ENCODE data around the gene HTD2. TPM values are rescaled to one million over a fixed set of nuclear protein-coding genes. Genes with fewer than 3 reads are reported as not detected.

Gene HTD2
- total RNA-seq, 1 experiment from 2014 or later: 7.9 TPM

DNA sequence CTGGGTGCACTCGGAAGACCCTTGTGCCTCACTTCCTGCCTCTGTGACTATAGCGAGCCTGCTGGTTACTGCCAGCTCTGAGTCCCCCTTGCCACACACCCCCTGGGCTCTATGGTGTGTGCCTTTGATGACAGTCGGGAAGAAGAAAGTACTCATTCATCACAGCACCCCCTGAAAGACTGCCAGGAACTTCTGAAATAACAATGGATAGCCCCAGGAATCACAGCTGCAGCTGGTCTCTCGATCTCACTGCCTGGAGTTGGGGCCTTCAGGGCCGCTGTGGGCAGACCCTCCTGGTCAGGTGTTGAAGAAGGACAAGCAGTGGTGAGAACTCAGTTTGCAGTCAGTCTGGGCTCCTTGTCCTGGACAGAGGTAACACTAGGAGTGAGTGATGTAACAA is 10.1 kb upstream of the HTD2 start:
- DNase-seq (ENCODE audit: low read depth, low spot score) (no peak), ATAC-seq (no peak)
- Histone ChIP-seq H3K4me3 (ENCODE audit: low read depth in 2 of 2, low read length in 2 of 2) (no peak overlapping the region), H3K36me3 (ENCODE audit: control insufficient read depth, insufficient read depth, low read length) (no peaks in the 10 kb centered on the region), H3K9me3 (ENCODE audit: control insufficient read depth, insufficient read depth, low read depth, low read length) (no peaks in the 10 kb centered on the region), H3K27ac (ENCODE audit: low read length) (no peak overlapping the region), H3K27me3 (ENCODE audit: control insufficient read depth, insufficient read depth, low read length) (no peaks in the 10 kb centered on the region), H3K4me1 (ENCODE audit: control insufficient read depth, insufficient read depth, low read length) (no peaks in the 10 kb centered on the region)
- CTCF ChIA-PET: no interaction called here
- BruUV-seq (replicated peaks): no TSS peak
- TF ChIP-seq POLR2AphosphoS5 (IDR thresholded peaks at IDR 0.05; ENCODE audit: low read depth, low read length) (no peak), SIN3A (IDR thresholded peaks at IDR 0.05; ENCODE audit: borderline replicate concordance, insufficient read depth, low read depth, low read length) (no peak), TCF7L2 (IDR thresholded peaks at IDR 0.05; ENCODE audit: low read depth, low read length) (no peak)
- TF ChIP-seq, protein P1, sequence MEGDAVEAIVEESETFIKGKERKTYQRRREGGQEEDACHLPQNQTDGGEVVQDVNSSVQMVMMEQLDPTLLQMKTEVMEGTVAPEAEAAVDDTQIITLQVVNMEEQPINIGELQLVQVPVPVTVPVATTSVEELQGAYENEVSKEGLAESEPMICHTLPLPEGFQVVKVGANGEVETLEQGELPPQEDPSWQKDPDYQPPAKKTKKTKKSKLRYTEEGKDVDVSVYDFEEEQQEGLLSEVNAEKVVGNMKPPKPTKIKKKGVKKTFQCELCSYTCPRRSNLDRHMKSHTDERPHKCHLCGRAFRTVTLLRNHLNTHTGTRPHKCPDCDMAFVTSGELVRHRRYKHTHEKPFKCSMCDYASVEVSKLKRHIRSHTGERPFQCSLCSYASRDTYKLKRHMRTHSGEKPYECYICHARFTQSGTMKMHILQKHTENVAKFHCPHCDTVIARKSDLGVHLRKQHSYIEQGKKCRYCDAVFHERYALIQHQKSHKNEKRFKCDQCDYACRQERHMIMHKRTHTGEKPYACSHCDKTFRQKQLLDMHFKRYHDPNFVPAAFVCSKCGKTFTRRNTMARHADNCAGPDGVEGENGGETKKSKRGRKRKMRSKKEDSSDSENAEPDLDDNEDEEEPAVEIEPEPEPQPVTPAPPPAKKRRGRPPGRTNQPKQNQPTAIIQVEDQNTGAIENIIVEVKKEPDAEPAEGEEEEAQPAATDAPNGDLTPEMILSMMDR (IDR thresholded peaks at IDR 0.05): no peak
- TF ChIP-seq, protein P2, sequence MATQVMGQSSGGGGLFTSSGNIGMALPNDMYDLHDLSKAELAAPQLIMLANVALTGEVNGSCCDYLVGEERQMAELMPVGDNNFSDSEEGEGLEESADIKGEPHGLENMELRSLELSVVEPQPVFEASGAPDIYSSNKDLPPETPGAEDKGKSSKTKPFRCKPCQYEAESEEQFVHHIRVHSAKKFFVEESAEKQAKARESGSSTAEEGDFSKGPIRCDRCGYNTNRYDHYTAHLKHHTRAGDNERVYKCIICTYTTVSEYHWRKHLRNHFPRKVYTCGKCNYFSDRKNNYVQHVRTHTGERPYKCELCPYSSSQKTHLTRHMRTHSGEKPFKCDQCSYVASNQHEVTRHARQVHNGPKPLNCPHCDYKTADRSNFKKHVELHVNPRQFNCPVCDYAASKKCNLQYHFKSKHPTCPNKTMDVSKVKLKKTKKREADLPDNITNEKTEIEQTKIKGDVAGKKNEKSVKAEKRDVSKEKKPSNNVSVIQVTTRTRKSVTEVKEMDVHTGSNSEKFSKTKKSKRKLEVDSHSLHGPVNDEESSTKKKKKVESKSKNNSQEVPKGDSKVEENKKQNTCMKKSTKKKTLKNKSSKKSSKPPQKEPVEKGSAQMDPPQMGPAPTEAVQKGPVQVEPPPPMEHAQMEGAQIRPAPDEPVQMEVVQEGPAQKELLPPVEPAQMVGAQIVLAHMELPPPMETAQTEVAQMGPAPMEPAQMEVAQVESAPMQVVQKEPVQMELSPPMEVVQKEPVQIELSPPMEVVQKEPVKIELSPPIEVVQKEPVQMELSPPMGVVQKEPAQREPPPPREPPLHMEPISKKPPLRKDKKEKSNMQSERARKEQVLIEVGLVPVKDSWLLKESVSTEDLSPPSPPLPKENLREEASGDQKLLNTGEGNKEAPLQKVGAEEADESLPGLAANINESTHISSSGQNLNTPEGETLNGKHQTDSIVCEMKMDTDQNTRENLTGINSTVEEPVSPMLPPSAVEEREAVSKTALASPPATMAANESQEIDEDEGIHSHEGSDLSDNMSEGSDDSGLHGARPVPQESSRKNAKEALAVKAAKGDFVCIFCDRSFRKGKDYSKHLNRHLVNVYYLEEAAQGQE (IDR thresholded peaks at IDR 0.05; ENCODE audit: insufficient read depth in 1 of 2, low read depth in 2 of 2, low read length in 1 of 2): no peak
- intact Hi-C loops (cut with micrococcal nuclease; ENCODE audit: unreplicated experiment) (no loop called here), in situ Hi-C loops (cut with HindIII; ENCODE audit: low pct_unique_long_range_greater_than_20kb, low sequenced_read_pairs) (no loop called here)
- POLR2A ChIA-PET: no interaction called here

DNA sequence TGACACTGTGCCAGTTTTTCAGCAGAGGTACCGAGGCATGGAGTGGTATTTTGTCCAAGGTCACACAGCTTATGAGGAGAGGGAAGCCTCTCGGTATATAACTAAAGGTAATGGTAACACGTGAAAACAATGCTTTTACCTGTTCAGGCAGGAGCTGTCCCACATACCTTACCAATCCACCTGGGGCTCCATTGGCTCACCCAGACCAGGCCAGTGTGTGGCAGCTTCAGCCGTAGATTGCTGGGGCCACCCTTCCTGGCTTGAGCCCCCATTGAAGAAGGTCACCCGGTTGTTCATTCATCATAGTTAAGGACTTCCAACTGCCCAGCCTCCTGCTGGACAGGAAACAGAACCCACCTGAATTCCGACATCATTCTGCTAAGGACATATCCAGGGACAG is 9.5 kb upstream of the HTD2 start:
- TF ChIP-seq SIN3A (IDR thresholded peaks at IDR 0.05; ENCODE audit: borderline replicate concordance, insufficient read depth, low read depth, low read length) (no peak), POLR2AphosphoS5 (IDR thresholded peaks at IDR 0.05; ENCODE audit: low read depth, low read length) (no peak), TCF7L2 (IDR thresholded peaks at IDR 0.05; ENCODE audit: low read depth, low read length) (no peak)
- TF ChIP-seq, protein P2 (IDR thresholded peaks at IDR 0.05; ENCODE audit: insufficient read depth in 1 of 2, low read depth in 2 of 2, low read length in 1 of 2): no peak
- TF ChIP-seq, protein P1 (IDR thresholded peaks at IDR 0.05): no peak
- ATAC-seq (0 out of 2 replicates have a peak, but pooled peaks have one; percentile 6), DNase-seq (ENCODE audit: low read depth, low spot score) (no peak)
- ChIA-PET CTCF (no interaction called here), POLR2A (no interaction called here)
- intact Hi-C loops (cut with micrococcal nuclease; ENCODE audit: unreplicated experiment) (no loop called here), in situ Hi-C loops (cut with HindIII; ENCODE audit: low pct_unique_long_range_greater_than_20kb, low sequenced_read_pairs) (no loop called here)
- Histone ChIP-seq H3K4me1 (ENCODE audit: control insufficient read depth, insufficient read depth, low read length) (no peaks in the 10 kb centered on the region), H3K27ac (ENCODE audit: low read length) (no peak overlapping the region), H3K27me3 (ENCODE audit: control insufficient read depth, insufficient read depth, low read length) (no peaks in the 10 kb centered on the region), H3K36me3 (ENCODE audit: control insufficient read depth, insufficient read depth, low read length) (no peaks in the 10 kb centered on the region), H3K9me3 (ENCODE audit: control insufficient read depth, insufficient read depth, low read depth, low read length) (peaks cover 3% of the 10 kb centered on the region; the same call in 1 of the 2 replicates), H3K4me3 (ENCODE audit: low read depth in 2 of 2, low read length in 2 of 2) (no peak overlapping the region)
- BruUV-seq (replicated peaks): no TSS peak

Data from Panc1 (cell line).